ENCODE results near the gene ARPC4.

Gene ARPC4

GRCh38 chr3:9794400-9794799 lies 1.5 kb downstream of the ARPC4 start:
- no peak for DNase-seq

- DNase-seq, result no peak
These were observed 2.3 kb downstream of the ARPC4 start for GRCh38 chr3:9795207-9795606.

GRCh38 chr3:9797196-9797945 lies 4.5 kb downstream of the ARPC4 start:
- DNase-seq, result no peak

GRCh38 chr3:9800529-9800928 lies 7.6 kb downstream of the ARPC4 start:
- no peak for DNase-seq

- DNase-seq, result no peak
These were observed 10.6 kb downstream of the ARPC4 start for GRCh38 chr3:9803494-9803893.

DNA sequence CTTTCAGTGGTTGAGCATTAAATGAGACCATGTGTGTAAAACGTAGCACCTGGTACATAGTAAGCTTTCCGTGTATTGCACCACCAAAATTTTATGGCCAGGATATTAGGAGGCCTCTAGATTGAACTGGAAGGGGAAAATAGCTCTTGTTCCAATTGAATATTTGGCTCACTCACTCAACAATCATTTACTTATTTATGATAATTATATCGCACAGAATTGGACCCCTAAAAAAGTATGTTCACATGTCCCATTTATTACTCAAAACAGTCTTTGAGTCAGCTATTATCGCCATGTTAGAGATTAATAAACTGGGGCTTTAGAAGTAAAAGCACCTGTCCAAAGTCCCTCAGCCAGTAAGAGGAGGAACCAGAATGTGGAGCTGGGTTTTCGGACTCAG lies 12.1 kb downstream of the ARPC4 start:
- DNase-seq, result no peak

GRCh38 chr3:9806137-9806536 lies 13.3 kb downstream of the ARPC4 start:
- no peak for DNase-seq

- no peak for DNase-seq
These were observed 14.1 kb downstream of the ARPC4 start for GRCh38 chr3:9806688-9807589.

DNA sequence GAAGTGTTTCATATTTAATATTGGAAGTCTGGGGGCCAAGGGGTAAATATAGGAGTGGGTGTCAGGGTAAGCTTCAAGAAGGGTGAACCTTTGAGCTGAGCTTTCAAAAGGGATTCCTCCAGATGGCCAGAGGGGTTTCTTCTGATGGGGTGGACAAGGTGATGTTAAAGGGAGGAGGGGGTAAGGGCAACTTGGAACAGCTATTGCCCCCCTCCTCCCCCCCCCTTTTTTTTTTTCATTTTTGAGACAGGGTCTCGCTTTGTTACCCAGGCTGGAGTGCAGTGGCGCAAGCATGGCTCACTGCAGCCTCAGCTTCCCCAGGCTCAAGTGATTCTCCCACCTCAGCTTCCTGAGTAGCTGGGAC lies 15.1 kb downstream of the ARPC4 start:
- no peak for DNase-seq

- peak; percentile 5 for DNase-seq
These were observed 15.6 kb downstream of the ARPC4 start for GRCh38 chr3:9808345-9809037.

GRCh38 chr3:9809239-9809614 lies 16.3 kb downstream of the ARPC4 start:
- DNase-seq, result no peak

DNA sequence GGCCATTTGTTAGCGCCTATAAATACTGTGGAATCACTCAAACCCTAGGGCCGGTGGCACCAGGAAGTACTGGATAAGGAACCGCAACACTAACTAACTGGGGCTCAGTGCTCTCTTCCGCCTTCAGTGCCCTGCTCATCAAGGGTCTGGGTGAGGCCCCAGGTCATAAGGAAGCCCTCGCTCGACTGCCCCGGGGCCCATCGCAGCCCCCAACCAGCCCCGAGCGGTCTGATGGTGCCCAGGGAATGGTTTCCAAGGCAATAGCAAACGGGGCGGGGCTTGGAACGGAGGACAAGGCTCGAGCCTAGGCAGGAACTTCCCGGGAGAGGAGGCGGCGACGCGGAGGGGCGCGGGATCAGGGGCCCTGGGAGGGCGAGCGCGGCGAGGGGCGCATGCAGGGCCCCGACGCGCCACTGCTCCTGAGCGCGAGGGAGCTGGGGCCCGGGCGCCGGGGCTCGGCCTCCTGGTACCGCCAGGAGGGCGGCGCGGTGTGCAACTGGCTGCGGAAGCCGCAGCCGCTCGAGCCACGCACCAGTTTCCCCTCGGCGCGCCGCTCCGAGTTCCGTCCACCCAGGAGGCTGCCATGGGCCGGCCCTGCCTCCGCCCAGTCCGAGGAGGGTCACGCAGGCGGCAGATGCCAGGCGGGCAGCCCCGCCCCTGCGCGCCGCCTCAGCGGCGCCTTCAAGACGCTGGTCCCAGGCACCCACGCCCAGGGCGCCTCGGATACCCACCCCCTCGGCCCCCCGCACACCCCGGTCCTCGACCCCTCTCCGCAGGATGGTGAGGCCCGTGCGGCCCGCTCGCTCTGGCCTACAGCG lies 16.9 kb downstream of the ARPC4 start, which contains the start of gene TTLL3:
Gene TTLL3 (plus strand): TSS at position 648 of the 818 bp plus-strand sequence. CDS start 400 bp downstream, outside the sequence.
- DNase-seq, result peak; percentile 18

- no peak for DNase-seq
These were observed 17.5 kb downstream of the ARPC4 start for GRCh38 chr3:9810433-9810770.

DNA sequence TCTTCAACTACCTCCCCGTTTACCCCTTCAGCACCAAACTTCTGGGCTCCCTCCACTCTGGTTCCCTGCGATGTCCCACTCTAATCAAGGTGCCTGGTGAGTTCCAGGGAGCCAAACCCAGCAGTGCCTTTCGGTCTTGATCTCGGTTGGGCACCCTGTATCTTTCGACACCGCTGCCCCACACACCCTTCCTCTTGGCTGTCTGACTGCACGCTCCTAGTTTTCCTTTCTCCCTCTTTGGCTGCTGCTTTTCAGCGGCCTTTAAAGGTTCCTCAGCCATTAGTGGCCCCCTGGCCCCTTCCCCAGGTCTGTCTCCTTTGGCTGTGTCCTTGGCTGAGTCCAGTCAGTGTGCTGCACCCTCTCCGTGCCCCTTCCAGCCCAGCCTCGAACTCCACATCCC lies 18.0 kb downstream of the ARPC4 start:
- no peak for DNase-seq

- no peak for DNase-seq
These were observed 20.1 kb downstream of the ARPC4 start for GRCh38 chr3:9812870-9813483.

GRCh38 chr3:9815986-9816385 lies 23.1 kb downstream of the ARPC4 start:
- no peak for DNase-seq

DNA sequence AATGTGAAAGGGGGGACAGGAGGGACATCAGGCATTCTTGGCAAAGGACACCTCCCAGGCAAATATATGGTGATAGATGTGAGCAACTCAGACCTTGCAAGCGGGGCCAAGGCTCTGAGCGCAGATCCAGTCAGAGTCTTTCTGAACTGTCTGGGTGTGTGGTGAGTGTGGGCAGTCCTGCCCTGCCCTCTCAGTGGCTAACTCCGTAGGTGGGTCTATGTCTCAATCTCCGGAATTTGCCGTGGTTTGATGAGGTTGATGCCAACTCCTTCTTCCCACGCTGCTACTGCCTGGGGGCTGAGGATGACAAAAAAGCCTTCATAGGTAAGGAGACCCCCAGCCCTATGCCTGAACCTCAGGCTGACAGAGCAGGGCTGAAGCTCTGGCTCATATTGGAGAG lies 24.6 kb downstream of the ARPC4 start:
- DNase-seq, result no peak

- DNase-seq, result no peak
These were observed 25.9 kb downstream of the ARPC4 start for GRCh38 chr3:9818666-9819335.

GRCh38 chr3:9820543-9820942 lies 27.7 kb downstream of the ARPC4 start:
- DNase-seq, result no peak

DNA sequence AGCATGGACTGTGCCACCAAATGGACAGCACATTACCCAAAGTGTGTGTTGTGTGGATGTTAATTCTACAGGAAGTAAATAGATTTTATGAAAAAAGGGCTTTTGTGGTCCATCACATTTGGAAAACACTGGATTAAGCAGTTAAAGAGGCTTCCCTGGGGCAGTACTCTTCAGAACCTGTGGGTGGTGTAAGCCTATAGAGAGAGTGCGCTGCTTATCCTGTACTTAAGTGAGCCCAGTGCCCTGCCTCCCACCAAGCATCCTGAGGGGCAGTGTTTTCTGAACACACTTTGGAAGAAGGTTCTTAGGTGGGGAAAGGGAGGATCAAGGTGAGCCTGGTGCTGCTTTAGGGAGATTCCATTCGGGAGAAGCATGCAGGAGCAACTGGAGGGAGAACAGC lies 28.1 kb downstream of the ARPC4 start:
- DNase-seq, result no peak

- no peak for DNase-seq
These were observed 32.7 kb downstream of the ARPC4 start for GRCh38 chr3:9825451-9826040.

All from NCI-H1694 (cell line).